Measurements from ENCODE around the gene POLR2L.

Gene POLR2L

DNA sequence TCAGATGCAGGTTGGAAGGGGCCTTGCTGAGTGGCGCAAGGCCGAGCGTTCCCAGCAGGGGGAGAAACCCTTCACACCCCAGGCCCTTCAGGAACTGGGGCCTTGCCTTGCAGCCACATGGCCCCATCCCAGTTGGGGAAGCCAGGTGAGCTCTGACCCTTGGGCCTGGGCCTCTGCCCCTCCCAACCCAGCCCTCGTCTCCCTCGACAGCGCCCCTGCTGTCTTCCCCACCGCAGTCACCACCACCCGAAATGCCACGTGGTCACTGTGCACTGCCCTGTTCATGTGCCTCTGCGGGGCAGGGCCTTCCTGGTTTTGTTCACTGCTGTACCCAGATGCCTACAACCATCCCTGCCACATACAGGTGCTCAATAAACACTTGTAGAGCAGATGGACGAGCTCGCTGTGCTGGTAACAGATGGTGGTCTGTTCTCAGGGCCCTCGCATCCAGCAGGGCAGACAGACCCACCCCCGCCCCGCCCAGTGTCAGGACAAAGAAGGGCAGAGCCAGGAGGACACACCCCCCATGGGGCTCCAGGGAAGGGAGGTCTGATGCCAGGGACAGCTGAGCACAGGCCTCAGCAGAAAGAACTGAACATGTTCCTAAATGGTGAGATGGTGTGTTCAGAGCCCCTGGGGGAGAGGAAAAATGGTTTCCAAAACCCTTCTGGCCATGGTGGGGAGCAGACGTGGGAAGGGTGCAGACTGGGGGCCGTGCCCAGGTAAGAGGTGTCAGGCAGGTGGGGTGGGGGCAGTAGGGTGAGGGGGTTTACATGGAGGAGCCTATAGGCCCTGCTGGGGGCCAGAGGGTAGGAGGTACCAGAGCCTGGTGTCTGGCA lies 3.7 kb downstream of the POLR2L start:
- no peak for DNase-seq (ENCODE audit: low read depth in 2 of 2)

DNA sequence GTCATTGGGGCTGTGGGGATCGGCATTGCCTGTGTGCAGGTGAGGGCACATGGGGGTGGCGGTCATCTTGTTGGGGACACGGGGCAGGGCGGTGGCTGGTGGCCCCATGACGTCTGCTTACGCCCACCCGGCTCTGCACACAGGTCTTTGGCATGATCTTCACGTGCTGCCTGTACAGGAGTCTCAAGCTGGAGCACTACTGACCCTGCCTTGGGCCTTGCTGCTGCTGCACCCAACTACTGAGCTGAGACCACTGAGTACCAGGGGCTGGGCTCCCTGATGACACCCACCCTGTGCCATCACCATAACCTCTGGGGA lies 4.4 kb downstream of the POLR2L start:
- no peak for DNase-seq (ENCODE audit: low read depth in 2 of 2)

DNA sequence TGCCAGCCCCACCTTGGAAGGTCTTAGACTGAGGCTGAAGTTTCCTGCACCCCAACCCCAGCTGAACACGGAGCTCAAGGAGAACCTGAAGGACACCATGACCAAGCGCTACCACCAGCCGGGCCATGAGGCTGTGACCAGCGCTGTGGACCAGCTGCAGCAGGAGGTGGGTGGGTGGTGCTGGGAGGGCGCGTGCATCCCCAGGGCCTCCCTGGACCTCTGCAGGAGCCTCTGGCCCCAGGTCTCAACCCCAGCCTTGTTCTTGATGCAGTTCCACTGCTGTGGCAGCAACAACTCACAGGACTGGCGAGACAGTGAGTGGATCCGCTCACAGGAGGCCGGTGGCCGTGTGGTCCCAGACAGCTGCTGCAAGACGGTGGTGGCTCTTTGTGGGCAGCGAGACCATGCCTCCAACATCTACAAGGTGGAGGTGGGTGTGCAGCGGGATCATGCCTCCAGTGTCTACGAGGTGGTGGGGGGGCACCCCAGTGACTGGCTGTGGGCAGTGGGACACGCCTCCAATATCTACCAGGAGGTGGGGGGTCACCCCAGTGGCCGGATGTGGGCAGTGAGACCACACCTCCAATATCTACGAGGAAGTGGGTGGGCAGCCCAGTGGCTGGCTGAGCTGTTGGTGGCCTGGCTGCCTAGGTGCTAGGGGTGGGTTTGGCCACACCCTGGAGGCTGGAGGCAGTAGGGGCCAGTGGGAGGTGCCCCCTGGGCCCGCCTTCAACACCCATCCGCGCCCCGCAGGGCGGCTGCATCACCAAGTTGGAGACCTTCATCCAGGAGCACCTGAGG lies 4.9 kb downstream of the POLR2L start:
- no peak for DNase-seq (ENCODE audit: low read depth in 2 of 2)

DNA sequence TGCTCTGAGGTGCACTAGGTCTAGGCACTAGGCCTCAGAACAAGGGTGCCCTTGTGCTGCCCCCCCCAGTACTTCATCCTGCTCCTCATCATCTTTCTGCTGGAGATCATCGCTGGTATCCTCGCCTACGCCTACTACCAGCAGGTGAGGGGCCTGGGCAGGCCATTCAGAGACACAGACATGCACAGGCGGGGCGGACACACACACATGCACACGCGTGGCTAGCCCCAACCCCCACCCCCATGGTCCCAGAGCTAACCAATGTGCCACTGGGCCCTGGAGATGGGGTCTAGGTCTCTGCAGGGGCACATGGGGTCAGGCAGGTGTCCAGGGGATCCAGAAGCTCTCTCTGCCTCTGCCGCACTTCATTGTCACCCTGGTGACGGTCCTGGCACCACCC lies 5.6 kb downstream of the POLR2L start:
- DNase-seq (ENCODE audit: low read depth in 2 of 2) = no peak

DNA sequence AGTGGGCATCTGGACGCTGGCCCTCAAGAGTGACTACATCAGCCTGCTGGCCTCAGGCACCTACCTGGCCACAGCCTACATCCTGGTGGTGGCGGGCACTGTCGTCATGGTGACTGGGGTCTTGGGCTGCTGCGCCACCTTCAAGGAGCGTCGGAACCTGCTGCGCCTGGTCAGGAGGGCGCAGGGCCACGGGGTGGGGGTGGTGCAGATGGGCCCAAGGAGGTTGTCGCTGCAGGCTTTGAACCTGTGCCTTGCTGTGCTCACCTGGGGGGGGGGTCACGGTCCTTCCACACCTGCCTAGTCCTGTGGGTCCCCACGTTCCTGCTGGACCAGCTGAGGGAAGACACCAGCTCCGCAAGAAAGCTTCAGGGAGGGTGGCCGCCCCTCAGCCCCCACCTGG lies 6.1 kb downstream of the POLR2L start:
- DNase-seq (ENCODE audit: low read depth in 2 of 2) = no peak

DNA sequence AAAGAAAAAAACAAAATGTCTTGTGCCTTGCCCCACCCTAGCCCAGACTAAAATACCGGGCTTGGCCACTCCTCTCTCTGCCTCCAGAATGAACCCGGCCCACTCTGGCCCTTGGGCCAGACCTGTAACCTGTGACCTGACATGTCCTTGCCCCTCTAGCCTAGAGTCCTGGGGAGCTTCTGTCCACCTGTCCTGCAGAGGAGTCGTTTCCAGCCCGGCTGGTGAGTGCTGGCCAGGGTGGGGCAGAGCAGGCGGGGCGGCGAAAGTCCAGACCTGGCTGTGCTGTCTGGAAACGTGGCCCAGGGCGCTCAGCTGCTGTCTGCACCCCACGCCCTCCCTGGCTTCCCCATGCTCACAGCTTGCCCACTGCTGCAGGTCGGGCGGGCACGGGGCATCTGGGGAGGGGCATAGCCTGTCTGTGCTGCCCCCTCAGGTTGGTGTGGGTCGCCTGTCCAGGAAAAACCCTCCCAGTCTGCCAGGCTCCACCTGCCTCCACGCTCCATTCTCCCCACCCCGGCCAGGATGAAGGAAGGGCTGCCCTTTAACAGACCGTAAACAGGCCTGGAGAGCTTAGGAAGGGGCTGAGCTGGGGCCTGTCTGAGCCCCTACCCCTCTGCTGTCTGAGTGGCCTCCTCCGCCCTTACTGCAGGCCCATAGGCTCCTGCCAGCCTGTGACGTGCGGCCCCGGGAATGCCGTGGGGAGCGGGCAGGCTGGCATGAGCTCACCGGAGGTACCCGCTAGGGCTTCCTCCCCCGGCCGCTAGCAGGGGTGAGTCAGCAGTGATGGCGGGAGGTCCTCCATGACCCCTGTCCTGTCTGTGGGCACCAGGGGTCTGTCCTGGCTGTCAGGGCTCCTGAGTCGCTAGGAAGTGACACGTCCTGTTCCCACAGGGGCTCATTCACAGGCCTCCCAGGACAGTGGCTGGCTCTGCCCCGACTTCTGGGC lies 7.7 kb downstream of the POLR2L start:
- no peak for DNase-seq (ENCODE audit: low read depth in 2 of 2)

DNA sequence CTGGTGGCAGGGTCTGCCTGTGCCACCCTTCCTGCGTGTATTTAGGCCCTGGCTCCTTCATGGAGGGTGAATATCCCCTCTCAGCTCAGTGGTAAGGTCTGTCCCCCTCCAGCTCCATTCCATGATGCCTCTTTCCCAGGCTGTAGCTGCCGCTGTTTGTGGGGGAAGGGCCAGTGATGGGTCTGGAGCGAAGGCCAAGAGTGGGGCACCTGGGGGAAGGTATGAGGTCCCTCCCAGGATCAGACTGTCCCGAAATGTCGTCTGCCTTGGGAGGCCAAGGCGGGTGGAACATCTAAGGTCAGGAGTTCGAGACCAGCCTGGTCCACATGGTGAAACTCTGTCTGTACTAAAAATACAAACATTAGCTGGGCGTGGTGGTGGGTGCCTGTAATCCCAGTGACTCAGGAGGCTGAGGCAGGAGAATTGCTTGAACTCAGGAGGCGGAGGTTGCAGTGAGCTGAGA lies 8.4 kb downstream of the POLR2L start:
- DNase-seq (ENCODE audit: low read depth in 2 of 2) = no peak

DNA sequence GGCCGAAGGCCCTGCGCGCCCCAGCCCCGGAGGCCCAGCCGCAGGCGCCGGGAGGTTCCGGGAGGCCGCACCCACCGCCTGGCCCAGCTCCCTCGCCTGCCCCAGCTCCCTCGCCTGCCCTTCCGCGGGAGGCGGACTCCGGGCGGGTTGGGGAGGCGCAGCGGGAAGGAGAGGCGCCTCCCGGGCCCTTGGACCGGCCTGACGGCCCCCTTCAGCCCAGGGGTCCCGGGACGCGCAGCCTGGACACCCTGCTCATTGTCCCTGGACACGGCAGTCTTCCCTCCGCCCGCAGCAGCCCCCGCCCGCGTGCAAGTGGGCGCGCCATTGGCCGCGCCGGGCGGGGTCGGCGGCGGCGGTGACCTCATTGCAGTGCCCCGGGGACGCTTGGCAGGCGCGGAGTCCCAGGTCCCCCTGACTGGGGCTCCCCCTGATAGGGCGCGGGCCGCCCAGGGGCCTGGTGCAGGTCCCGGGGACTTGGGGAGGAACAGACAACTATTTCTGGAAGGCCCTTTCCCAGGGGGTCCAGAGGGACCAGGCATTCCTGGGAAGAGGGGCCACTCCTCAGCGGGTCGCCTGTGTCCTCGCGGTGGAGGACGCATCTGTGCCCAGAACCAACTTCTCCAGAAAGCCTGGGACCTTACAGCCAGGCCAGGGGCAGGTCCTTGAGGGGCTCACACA lies 9.1 kb downstream of the POLR2L start:
- no peak for DNase-seq (ENCODE audit: low read depth in 2 of 2)

DNA sequence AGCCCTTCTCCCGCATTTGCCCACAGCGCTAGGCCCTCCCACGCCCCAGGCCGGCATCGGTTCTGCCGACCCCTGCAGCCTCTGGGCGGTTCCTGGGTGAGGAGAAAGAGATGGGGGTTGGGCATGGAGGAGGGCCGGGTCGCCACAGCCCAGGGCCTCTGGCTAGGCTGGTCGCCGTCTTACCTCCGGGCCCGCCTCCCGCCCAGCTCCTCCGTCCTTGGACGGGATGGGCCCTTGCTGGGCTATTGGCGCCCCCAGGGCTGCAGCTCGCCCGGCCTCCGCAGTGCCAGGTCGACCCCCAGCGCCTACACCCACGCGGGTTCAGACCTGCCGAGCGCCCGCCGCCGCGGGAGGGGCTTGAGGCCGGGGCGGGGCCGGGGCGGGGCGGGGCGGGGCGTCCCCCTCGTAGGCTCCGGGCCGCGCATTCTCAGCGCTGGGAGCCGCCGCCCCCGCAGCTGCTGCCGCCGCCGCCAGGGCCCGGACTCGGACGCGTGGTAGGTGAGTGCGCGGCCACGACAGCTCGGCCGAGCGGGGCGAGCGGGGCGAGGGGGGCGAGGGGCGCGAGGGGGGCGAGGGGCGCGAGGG lies 9.7 kb downstream of the POLR2L start, which contains the start of gene CD151:
Gene CD151 (plus strand): TSS at position 424 of the 585 bp plus-strand sequence. CDS start 3,118 bp downstream, outside the sequence.
- DNase-seq (ENCODE audit: low read depth in 2 of 2) = peak in 1 of 2 donors; percentile 52

DNA sequence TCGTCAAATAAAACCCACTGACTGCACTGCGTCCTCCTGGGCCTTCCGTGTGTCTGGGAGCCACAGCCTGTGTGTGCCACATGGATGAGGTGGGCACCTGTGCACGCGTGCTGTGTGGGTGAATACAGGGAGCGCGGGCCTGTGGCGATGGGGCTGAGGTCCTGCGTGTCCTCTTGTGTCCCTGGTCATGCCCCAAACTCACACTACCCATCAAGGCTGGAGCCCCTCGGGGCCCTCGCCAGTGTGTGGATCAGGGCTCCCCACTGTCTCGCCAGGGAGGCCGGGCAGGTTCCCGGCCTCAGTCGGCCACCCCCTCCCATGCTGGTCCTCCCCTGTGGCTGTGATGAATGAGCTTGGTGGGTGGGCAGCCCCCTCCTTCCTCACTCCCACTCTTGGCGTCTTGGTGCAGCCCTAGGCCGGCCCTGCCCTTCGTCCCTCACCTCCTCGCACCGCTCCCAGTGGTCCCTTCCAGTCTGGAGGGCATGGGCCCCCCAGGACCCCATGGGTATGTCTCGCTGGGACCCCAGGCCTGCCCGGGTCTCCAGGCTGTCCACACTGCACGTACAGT lies 10.3 kb downstream of the POLR2L start:
- DNase-seq (ENCODE audit: low read depth in 2 of 2) = no peak

DNA sequence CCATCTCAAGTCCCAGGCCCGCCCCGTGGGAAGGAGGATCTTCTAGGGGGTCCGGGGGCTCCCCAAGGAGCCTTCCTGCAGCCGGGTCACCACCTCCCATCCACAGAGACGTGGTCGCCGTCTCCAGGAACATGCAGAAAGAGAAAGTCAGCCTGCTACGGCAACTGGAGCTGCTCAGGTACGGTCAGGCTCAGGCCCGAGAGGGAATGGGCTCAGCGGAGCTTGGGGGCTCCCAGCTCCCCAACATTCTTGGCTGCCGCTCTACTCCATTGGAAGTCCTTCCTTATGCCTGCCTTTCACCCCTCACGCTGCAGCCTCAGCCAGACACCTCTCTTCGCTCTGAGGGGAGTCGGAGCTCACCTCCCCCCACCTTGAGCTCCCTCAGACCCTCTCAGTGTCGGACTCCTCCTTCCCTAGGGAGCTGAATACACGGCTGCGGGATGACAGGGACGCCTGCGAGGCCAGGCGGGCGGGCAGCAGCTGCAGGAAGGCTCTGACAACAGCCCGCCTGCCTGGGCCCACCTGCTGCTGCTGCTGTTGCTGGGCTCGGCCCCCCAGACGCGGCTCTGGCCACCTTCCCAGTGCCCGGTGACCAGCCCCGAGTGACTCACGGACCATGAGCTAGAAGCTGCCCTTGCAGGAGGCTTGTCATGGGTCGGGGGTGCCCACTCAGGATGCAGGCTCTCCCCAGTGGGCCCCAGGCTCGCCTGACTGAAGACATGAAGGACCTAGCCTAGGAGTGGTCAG lies 11.0 kb downstream of the POLR2L start:
- no peak for DNase-seq (ENCODE audit: low read depth in 2 of 2)

DNA sequence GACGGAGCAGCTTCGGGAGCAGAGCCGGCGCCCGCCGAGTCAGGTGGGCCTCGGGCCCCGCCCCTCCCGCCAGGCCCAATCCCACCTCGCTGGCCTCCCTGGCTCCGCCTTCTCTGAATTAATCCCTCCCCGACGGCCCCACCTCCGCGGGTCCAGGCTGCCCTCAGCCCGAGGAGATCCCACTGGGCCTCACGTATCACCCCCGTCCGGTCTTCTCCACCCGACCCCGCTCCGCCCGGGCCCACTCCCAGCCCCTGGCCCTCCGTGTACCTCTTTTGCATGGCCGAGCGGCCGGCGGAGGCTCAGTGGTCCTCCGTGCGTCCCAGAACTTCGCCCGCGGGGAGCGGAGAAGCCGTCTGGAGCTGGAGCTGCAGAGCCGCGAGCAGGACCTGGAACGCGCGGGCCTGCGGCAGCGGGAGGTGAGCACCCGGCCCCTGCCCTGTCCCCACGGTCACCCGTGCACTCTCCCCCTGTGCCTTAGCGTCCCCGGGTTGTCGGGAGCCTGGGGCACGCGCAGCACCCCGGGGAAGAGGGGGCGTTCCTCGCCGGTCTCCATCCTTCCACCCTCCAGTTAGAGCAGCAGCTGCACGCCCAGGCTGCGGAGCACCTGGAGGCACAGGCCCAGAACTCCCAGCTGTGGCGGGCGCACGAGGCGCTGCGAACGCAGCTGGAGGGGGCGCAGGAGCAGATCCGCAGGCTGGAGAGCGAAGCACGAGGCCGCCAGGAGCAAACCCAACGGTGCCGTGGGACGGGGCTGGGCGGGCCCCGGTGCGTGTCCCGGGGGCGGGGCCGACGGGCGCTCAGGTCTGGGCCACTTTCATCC lies 11.8 kb downstream of the POLR2L start:
- DNase-seq (ENCODE audit: low read depth in 2 of 2) = peak in 1 of 2 donors; percentile 53

DNA sequence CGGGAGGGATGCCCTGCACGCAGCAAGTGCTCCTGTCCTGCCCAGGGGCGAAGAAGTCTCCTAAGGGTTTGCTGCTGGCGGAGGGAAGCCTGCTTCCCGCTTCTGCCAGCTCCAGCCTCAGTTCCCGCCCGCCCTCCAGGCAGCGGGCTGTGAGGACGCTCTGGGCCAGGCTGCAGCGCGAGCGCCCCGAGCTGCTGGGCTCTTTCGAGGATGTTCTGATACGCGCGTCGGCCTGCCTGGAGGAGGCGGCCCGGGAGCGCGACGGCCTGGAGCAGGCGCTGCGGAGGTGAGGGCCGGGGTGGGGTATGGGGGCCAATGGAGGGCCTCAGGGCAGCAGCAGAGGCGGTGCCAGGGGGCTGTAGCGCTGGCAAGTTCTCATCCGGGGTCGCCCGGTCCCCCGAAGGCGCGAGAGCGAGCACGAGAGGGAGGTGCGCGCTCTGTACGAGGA lies 12.5 kb downstream of the POLR2L start:
- no peak for DNase-seq (ENCODE audit: low read depth in 2 of 2)

DNA sequence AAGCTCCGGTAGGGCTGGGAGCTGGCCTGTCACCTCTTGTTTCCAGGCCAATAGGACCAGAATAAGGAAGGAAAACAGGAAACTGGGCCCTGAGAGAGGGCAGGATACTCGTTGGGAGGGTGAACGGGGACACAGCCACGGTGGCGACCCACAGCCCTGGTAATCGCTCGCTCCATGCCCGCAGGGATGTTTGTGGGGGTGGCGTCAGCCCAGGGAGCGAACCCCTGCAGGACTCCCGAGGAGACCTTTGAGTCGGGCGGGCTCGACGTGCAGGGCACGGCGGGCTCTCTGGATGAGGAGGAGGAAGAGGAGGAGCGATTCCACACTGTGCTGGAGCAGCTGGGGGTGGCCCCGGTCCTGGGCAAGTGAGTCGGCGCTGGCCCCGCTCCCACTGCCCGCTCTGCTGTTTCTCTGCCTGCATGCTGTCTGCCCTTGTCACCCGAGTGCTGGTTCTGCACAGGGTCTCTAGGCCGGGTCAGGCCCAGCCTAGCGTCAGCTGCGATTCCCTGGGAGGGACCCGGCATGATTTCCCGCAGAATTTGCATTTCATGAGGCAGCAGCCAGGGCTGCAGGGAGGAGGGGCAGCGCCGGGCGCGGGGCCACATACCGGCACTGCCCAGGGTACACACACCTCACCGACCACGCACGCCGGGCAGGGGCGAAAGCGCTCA lies 13.0 kb downstream of the POLR2L start:
- DNase-seq (ENCODE audit: low read depth in 2 of 2) = no peak

DNA sequence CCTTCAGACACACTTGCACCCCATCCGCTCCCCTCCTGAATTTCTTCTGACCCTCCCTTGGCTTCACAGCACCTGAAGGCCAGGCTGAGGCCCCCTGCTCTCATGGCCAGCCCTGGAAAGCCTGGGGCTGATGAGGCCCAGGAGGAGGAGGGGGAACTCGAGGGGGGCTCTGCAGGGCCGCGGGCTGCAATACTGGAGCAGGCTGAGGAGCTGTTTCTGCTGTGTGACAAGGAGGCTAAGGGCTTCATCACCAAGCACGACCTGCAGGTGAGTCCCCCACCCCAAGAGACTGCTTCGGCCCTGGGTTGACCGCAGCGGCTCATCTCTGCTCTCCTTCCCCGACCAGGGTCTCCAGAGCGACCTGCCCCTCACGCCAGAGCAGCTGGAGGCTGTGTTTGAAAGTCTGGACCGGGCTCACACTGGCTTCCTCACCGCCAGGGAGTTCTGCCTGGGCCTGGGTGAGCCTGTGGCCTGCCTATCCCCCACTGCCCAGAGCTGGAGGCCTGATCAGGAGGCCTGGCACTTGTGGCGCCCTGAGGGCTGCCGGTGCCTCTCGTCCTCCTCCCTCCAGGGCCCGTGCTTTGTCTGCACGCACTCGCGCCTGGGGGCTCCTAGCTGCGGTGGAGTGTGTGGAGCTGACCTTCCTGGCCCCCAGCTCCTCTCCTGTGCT lies 13.7 kb downstream of the POLR2L start:
- DNase-seq (ENCODE audit: low read depth in 2 of 2) = no peak

DNA sequence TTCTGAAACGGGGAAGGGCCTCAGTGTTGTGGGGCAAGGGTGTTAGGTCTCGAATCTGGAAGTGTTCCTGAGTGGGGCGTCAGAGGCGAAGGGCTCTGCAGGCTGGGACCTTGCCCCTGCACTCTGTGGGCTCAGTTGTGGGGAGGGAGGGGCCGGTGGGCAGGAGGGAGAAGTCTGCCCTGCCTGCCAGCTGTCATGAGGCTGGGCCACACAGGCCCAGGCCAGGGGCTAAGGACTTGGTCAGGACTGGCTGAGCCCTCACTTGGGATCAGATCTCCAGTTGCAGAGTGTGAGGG lies 14.5 kb downstream of the POLR2L start, which contains the start of gene CRACR2B:
Gene CRACR2B (plus strand): TSS at position 23 of the 296 bp plus-strand sequence. CDS start 689 bp downstream, outside the sequence.
- no peak for DNase-seq (ENCODE audit: low read depth in 2 of 2)

DNA sequence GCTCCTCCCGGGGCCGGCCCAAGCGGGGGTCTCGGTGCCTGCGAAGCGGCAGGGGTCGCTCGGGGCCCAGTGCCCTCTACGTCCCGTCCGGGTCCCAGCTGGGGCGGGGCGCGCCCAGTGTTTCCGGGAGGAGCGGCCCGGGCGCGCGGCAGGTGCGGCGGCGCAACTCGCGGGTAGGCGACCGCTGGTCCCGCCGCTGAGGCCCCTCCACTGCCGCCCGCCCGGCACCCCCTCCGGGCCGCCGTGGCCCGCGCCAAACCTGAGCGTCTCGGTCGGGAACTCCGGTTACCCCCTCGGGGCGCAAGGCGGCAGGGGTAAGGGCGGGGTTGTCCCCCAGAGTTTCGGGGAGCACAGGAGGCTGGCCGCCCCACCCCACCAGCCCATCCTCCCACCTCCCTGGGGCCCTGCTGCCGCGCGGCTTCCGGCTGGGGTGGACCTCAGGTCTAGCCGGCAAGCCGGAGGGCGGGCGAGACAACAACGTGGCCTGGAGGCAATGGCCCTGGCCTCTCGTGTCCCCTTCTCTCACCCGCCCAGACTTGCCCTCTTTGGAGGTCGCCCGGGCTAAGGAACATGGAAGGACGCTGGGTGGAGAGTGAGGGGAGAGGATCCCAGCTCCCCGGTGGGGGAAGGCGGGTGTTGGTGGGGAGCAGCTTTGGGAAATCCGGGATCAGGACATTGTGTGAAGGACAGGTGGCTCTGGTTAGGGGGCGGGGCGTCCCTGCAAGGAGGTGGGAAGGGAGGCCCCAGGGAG lies 15.0 kb downstream of the POLR2L start:
- no peak for DNase-seq (ENCODE audit: low read depth in 2 of 2)

All from stimulated activated CD4-positive, alpha-beta T cell treated with anti-CD3 and anti-CD28 coated beads, Interleukin-1b, Interleukin-23, amount 100 ng/mL, for 4 hours (primary cell).